HepG2 (cell line): Measurements from ENCODE around the gene TCF3. TPM values are rescaled to one million over a fixed set of nuclear protein-coding genes. Genes with fewer than 3 reads are reported as not detected.

Experiments used
- BATF2 ChIP-seq: sonication (generic); formaldehyde crosslinking; IDR thresholded peaks from 2 replicates; pipeline ENCODE4 v1.8.0; 2022; ENCODE audit warnings: mild to moderate bottlenecking, missing genetic modification reagents, moderate library complexity
- FOXP1 ChIP-seq, 2 experiments: fragments of 450-650 bp in 1 of 2; IDR thresholded peaks; 2 replicates each; pipeline ENCODE4 v1.6.1; 2017 to 2018; ENCODE audit warnings: antibody characterized with exemption in 1 of 2
- SP140L ChIP-seq: sonication (generic); formaldehyde crosslinking; IDR thresholded peaks from 2 replicates; pipeline ENCODE4 v1.4.0; 2020; ENCODE audit warnings: missing genetic modification reagents, borderline replicate concordance
- ZBTB2 ChIP-seq: sonication (generic); formaldehyde crosslinking; IDR thresholded peaks from 2 replicates; pipeline ENCODE4 v1.8.0; 2022; ENCODE audit warnings: low read depth, missing genetic modification reagents
- ZBTB38 ChIP-seq: sonication (generic); formaldehyde crosslinking; IDR thresholded peaks from 2 replicates; pipeline ENCODE4 v1.5.1; 2020; ENCODE audit warnings: mild to moderate bottlenecking, missing genetic modification reagents
- ZNF263 ChIP-seq: sonication (generic); formaldehyde crosslinking; IDR thresholded peaks from 2 replicates; pipeline ENCODE4 v1.4.0; 2020; ENCODE audit warnings: missing genetic modification reagents
- ZNF441 ChIP-seq: sonication (generic); formaldehyde crosslinking; IDR thresholded peaks from 2 replicates; pipeline ENCODE4 v1.7.0; 2021; ENCODE audit warnings: missing genetic modification reagents, borderline replicate concordance
- ZNF597 ChIP-seq: sonication (generic); formaldehyde crosslinking; IDR thresholded peaks from 2 replicates; pipeline ENCODE4 v1.5.0; 2020; ENCODE audit warnings: missing genetic modification reagents
- ZNF652 ChIP-seq: IDR thresholded peaks from 2 replicates; pipeline ENCODE4 v1.6.1; 2016; ENCODE audit warnings: low read depth, borderline replicate concordance
- polyA plus RNA-seq, 8 experiments: library from polyadenylated mRNA; depleted of rRNA in 3 of 8; stranded (reverse) in 7 of 8; unstranded in 1 of 8; fragments of >200 nt; fragmentation: Illumina TruSeq in 4 of 8; extraction: Trizol in 4 of 8; gene quantifications; 2 replicates each; pipeline versions ENCODE4 v1.2.1 to v1.2.3, GENCODE V29; 2011 to 2016; ENCODE audit warnings: low read depth in 4 of 8, missing spikeins in 1 of 8, mixed read lengths in 1 of 8; ENCODE audit not compliant: insufficient read depth in 1 of 8
- total RNA-seq, 5 experiments: library from RNA; depleted of rRNA; stranded (reverse); fragments of >200 nt; fragmentation: Illumina TruSeq; extraction: Trizol; gene quantifications; 2 replicates each; pipeline ENCODE4 v1.2.3, GENCODE V29; 2016; ENCODE audit warnings: low read depth in 1 of 5
- TF ChIP-seq, protein P1 (sequence below): sonication (generic); formaldehyde crosslinking; IDR thresholded peaks from 2 replicates; pipeline ENCODE4 v1.4.0; 2020; ENCODE audit warnings: low read depth, mild to moderate bottlenecking, missing genetic modification reagents
- TF ChIP-seq, protein P2 (sequence below), 2 experiments: IDR thresholded peaks; 2 replicates each; pipeline ENCODE4 v1.6.1; 2011 to 2012; ENCODE audit warnings: low read length in 2 of 2, borderline replicate concordance in 1 of 2, low read depth in 1 of 2, mild to moderate bottlenecking in 1 of 2, moderate library complexity in 1 of 2
- TF ChIP-seq, protein P3 (sequence below): fragments of 450-650 bp; IDR thresholded peaks from 2 replicates; pipeline ENCODE4 v1.6.1; 2017
- TF ChIP-seq, protein P4 (sequence below): sonication (generic); formaldehyde crosslinking; IDR thresholded peaks from 2 replicates; pipeline ENCODE4 v1.4.0; 2020; ENCODE audit warnings: missing genetic modification reagents, mild to moderate bottlenecking, borderline replicate concordance
- TF ChIP-seq, protein P5 (sequence below): sonication (generic); formaldehyde crosslinking; IDR thresholded peaks from 2 replicates; pipeline ENCODE4 v1.9.0; 2021; ENCODE audit warnings: missing genetic modification reagents, mild to moderate bottlenecking, borderline replicate concordance

TCF3 gene
- total and polyA plus RNA-seq, 2 of the 13 experiments (the other 11 are each of a cell fraction or from before 2014, with no cell fraction given) = 51.4 to 53.2 TPM

GRCh38 chr19:1655131-1655981 lies 2.9 kb upstream of the TCF3 start (continued):
- TF ChIP-seq, protein P1, sequence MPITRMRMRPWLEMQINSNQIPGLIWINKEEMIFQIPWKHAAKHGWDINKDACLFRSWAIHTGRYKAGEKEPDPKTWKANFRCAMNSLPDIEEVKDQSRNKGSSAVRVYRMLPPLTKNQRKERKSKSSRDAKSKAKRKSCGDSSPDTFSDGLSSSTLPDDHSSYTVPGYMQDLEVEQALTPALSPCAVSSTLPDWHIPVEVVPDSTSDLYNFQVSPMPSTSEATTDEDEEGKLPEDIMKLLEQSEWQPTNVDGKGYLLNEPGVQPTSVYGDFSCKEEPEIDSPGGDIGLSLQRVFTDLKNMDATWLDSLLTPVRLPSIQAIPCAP (CRISPR knock-in tag) = no peak
- TF ChIP-seq ZNF441 (CRISPR knock-in tag) (no peak), ZBTB2 (no peak), ZNF263 (CRISPR knock-in tag) (peak; percentile 64), SP140L (CRISPR knock-in tag) (no peak), BATF2 (no peak), ZBTB38 (CRISPR knock-in tag) (peak; percentile 66), ZNF597 (CRISPR knock-in tag) (no peak), FOXP1 (IDR thresholded peaks at IDR 0.05) (no peak), FOXP1 (CRISPR knock-in tag; IDR thresholded peaks at IDR 0.05) (no peak), ZNF652 (no peak)
- TF ChIP-seq, protein P2, sequence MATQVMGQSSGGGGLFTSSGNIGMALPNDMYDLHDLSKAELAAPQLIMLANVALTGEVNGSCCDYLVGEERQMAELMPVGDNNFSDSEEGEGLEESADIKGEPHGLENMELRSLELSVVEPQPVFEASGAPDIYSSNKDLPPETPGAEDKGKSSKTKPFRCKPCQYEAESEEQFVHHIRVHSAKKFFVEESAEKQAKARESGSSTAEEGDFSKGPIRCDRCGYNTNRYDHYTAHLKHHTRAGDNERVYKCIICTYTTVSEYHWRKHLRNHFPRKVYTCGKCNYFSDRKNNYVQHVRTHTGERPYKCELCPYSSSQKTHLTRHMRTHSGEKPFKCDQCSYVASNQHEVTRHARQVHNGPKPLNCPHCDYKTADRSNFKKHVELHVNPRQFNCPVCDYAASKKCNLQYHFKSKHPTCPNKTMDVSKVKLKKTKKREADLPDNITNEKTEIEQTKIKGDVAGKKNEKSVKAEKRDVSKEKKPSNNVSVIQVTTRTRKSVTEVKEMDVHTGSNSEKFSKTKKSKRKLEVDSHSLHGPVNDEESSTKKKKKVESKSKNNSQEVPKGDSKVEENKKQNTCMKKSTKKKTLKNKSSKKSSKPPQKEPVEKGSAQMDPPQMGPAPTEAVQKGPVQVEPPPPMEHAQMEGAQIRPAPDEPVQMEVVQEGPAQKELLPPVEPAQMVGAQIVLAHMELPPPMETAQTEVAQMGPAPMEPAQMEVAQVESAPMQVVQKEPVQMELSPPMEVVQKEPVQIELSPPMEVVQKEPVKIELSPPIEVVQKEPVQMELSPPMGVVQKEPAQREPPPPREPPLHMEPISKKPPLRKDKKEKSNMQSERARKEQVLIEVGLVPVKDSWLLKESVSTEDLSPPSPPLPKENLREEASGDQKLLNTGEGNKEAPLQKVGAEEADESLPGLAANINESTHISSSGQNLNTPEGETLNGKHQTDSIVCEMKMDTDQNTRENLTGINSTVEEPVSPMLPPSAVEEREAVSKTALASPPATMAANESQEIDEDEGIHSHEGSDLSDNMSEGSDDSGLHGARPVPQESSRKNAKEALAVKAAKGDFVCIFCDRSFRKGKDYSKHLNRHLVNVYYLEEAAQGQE (IDR thresholded peaks at IDR 0.05; ENCODE audit: borderline replicate concordance in 1 of 2, low read depth in 1 of 2, low read length in 2 of 2) = no peak
- TF ChIP-seq, protein P3, sequence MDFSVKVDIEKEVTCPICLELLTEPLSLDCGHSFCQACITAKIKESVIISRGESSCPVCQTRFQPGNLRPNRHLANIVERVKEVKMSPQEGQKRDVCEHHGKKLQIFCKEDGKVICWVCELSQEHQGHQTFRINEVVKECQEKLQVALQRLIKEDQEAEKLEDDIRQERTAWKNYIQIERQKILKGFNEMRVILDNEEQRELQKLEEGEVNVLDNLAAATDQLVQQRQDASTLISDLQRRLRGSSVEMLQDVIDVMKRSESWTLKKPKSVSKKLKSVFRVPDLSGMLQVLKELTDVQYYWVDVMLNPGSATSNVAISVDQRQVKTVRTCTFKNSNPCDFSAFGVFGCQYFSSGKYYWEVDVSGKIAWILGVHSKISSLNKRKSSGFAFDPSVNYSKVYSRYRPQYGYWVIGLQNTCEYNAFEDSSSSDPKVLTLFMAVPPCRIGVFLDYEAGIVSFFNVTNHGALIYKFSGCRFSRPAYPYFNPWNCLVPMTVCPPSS = no peak
- TF ChIP-seq, protein P4, sequence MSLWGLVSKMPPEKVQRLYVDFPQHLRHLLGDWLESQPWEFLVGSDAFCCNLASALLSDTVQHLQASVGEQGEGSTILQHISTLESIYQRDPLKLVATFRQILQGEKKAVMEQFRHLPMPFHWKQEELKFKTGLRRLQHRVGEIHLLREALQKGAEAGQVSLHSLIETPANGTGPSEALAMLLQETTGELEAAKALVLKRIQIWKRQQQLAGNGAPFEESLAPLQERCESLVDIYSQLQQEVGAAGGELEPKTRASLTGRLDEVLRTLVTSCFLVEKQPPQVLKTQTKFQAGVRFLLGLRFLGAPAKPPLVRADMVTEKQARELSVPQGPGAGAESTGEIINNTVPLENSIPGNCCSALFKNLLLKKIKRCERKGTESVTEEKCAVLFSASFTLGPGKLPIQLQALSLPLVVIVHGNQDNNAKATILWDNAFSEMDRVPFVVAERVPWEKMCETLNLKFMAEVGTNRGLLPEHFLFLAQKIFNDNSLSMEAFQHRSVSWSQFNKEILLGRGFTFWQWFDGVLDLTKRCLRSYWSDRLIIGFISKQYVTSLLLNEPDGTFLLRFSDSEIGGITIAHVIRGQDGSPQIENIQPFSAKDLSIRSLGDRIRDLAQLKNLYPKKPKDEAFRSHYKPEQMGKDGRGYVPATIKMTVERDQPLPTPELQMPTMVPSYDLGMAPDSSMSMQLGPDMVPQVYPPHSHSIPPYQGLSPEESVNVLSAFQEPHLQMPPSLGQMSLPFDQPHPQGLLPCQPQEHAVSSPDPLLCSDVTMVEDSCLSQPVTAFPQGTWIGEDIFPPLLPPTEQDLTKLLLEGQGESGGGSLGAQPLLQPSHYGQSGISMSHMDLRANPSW (CRISPR knock-in tag) = no peak
- TF ChIP-seq, protein P5, sequence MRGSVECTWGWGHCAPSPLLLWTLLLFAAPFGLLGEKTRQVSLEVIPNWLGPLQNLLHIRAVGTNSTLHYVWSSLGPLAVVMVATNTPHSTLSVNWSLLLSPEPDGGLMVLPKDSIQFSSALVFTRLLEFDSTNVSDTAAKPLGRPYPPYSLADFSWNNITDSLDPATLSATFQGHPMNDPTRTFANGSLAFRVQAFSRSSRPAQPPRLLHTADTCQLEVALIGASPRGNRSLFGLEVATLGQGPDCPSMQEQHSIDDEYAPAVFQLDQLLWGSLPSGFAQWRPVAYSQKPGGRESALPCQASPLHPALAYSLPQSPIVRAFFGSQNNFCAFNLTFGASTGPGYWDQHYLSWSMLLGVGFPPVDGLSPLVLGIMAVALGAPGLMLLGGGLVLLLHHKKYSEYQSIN = no peak
